ENCODE data around the gene CHRNE. TPM values are rescaled to one million over a fixed set of nuclear protein-coding genes. Genes with fewer than 3 reads are reported as not detected.
A peak's percentile ranks its signal among the peaks of the same experiment; 100 is the strongest.

The CHRNE gene
- polyA plus RNA-seq, 2 of the 4 experiments (the other 2 are of a cell fraction) = 0.10 to 0.13 TPM

DNA sequence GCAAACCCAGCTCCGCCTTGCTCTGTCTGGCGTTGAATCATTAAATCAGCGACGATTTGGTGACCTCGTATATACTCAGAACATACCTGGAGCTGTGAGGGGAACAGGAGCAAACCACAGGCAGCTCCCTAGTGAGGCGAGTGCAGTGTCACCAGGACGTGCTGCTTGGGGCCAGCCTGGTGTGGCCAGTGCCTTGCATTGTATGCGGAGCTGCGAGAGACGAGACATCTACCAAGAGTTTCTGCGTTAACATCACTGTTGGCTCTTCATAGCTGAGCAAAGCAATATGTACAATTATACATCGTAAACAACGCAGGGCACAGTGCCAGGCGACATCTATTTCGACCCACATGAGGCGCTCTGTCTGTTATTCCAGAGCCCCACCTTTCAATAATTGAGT lies 41.8 kb downstream of the CHRNE start:
- Histone ChIP-seq H3K9me3 (no peaks in the 10 kb centered on the region), H3K4me1 (peaks cover 20% of the 10 kb centered on the region), H3K27ac (no peak overlapping the region), H3K4me3 (no peak overlapping the region), H3K4me2 (no peak overlapping the region)
- 91% methylated on average over 16 of the region's 16 CpGs for WGBS (ENCODE audit: missing lambda C conversion rate)
- DNase-seq (ENCODE audit: low read depth in 1 of 2, low spot score in 1 of 2) (no peak), ATAC-seq (no peak), FAIRE-seq (no peak)
- CTCF ChIA-PET = interaction anchor here (0.6 to 5.5 kb wide), 9 partner anchors 9 to 294 kb away, joined by 3 to 23 read pairs (median 4); partner anchors contain the start of genes GLTPD2 and MINK1
- TF ChIP-seq FOSB (CRISPR knock-in tag; IDR thresholded peaks at IDR 0.05) (no peak), SREBF2 (IDR thresholded peaks at IDR 0.05) (no peak), BHLHE40 (IDR thresholded peaks at IDR 0.05; ENCODE audit: low read depth, low read length) (no peak), KDM5A (IDR thresholded peaks at IDR 0.05) (no peak), SMC3 (IDR thresholded peaks at IDR 0.05) (no peak), HOXA7 (CRISPR knock-in tag; IDR thresholded peaks at IDR 0.05) (no peak)
- POLR2A ChIA-PET = no interaction called here

DNA sequence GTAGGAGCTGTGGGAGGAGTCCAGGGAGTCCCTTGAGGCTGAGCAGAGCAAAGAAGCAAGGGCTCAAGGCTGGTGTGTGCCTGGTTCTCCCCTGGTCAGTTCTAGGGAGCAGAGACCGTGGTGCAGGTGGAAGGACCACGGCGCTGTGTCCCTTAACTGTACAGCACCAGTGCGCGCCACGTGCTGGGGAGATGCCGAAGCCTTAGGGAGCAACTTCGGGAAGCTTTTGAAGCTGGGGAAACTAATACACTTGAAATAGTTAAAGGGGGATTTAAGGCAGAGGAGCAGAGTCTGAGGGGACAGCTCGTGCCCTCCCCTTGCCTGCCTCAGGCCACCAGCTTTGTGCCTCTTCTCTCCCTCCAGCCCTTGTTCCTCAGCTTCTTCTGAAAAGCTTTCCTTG lies 42.2 kb downstream of the CHRNE start:
- ChIA-PET POLR2A (no interaction called here), CTCF (interaction anchor here (0.6 to 5.5 kb wide), 8 partner anchors 9 to 294 kb away, joined by 3 to 23 read pairs (median 4); partner anchors contain the start of genes GLTPD2 and MINK1)
- ATAC-seq (peak in 1 of 2 experiments; percentile 31; a peak in 1 of 6 replicates), FAIRE-seq (no peak), DNase-seq (ENCODE audit: low read depth in 1 of 2, low spot score in 1 of 2) (no peak)
- TF ChIP-seq, protein P1, sequence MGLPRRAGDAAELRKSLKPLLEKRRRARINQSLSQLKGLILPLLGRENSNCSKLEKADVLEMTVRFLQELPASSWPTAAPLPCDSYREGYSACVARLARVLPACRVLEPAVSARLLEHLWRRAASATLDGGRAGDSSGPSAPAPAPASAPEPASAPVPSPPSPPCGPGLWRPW (IDR thresholded peaks at IDR 0.05) = no peak
- Histone ChIP-seq H3K4me3 (no peak overlapping the region), H3K9me3 (no peaks in the 10 kb centered on the region), H3K4me1 (peaks cover 20% of the 10 kb centered on the region), H3K27ac (no peak overlapping the region), H3K4me2 (no peak overlapping the region)
- 90% methylated on average over 9 of the region's 9 CpGs for WGBS (ENCODE audit: missing lambda C conversion rate)

DNA sequence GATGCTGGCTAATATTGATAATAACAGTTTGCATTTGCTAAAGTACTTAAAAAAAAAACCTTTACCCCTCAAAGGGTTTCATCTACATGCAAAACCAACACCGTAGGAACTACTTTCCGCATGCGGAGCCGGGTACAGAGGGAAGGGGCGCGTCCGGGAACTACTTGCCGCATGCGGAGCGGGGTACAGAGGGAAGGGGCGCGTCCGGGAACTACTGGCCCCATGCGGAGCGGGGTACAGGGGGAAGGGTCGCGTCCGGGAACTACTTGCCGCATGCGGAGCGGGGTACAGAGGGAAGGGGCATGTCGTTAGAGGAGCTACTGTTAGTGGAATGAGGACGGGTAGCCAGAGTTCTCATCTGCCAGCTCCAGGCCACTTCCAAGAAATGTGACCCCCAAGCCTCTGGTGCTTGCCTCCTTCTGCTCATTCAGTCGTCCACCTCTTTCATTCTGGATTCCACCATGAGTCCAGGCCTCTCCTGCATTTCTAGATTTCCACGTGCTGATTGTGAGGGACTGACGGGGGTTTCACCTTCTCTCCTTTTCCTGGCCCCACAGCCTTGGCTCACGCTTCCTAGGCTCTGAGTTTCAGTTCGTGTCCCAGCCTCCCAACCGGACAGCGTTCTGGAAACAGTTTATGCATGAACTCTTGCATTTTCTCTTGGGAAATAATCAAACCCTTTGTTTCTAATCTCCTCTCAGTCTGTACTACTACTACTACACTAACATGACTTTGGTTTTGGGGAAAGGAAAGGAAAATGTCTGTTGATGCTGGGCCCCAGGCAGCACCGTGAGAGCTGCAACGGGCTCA lies 42.9 kb downstream of the CHRNE start:
- H3K4me3 ChIP-seq = no peak overlapping the region
- DNase-seq (ENCODE audit: low read depth in 1 of 2, low spot score in 1 of 2) = no peak
- ATAC-seq = no peak
- CTCF ChIA-PET = interaction anchor here (1.0 to 5.5 kb wide), 7 partner anchors 10 to 293 kb away, joined by 4 to 23 read pairs (median 9); partner anchors contain the start of genes ARRB2, GLTPD2 and MINK1
- no peak overlapping the region for H3K27ac ChIP-seq
- no peak overlapping the region for H3K4me2 ChIP-seq
- no peak for FAIRE-seq
- no peaks in the 10 kb centered on the region for H3K9me3 ChIP-seq
- POLR2A ChIA-PET = no interaction called here
- TF ChIP-seq TFCP2L1 (CRISPR knock-in tag; IDR thresholded peaks at IDR 0.05) = no peak
- no peak for TF ChIP-seq RAD21 (conservative IDR thresholded peaks at IDR 0.05 in 1 of 2, IDR thresholded peaks at IDR 0.05 in 1 of 2)
- no peak for TF ChIP-seq CHD2 (IDR thresholded peaks at IDR 0.05; ENCODE audit: low read length, partially characterized antibody)
- TF ChIP-seq NR3C1 (IDR thresholded peaks at IDR 0.05) = no peak
- TF ChIP-seq ZNF302 (CRISPR knock-in tag; IDR thresholded peaks at IDR 0.05) = no peak
- TF ChIP-seq, protein P2, sequence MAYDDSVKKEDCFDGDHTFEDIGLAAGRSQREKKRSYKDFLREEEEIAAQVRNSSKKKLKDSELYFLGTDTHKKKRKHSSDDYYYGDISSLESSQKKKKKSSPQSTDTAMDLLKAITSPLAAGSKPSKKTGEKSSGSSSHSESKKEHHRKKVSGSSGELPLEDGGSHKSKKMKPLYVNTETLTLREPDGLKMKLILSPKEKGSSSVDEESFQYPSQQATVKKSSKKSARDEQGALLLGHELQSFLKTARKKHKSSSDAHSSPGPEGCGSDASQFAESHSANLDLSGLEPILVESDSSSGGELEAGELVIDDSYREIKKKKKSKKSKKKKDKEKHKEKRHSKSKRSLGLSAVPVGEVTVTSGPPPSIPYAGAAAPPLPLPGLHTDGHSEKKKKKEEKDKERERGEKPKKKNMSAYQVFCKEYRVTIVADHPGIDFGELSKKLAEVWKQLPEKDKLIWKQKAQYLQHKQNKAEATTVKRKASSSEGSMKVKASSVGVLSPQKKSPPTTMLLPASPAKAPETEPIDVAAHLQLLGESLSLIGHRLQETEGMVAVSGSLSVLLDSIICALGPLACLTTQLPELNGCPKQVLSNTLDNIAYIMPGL (CRISPR knock-in tag; IDR thresholded peaks at IDR 0.05; ENCODE audit: borderline replicate concordance) = no peak
- TF ChIP-seq RARB (CRISPR knock-in tag; IDR thresholded peaks at IDR 0.05) = no peak
- no peak for TF ChIP-seq SMC3 (IDR thresholded peaks at IDR 0.05)
- TF ChIP-seq JUN (IDR thresholded peaks at IDR 0.05) = no peak
- no peak for TF ChIP-seq HOXB13 (CRISPR knock-in tag; IDR thresholded peaks at IDR 0.05; ENCODE audit: low read depth)
- TF ChIP-seq NPAS2 (CRISPR knock-in tag; IDR thresholded peaks at IDR 0.05; ENCODE audit: borderline replicate concordance) = no peak
- no peak for TF ChIP-seq EP300 (IDR thresholded peaks at IDR 0.05)
- TF ChIP-seq, protein P3, sequence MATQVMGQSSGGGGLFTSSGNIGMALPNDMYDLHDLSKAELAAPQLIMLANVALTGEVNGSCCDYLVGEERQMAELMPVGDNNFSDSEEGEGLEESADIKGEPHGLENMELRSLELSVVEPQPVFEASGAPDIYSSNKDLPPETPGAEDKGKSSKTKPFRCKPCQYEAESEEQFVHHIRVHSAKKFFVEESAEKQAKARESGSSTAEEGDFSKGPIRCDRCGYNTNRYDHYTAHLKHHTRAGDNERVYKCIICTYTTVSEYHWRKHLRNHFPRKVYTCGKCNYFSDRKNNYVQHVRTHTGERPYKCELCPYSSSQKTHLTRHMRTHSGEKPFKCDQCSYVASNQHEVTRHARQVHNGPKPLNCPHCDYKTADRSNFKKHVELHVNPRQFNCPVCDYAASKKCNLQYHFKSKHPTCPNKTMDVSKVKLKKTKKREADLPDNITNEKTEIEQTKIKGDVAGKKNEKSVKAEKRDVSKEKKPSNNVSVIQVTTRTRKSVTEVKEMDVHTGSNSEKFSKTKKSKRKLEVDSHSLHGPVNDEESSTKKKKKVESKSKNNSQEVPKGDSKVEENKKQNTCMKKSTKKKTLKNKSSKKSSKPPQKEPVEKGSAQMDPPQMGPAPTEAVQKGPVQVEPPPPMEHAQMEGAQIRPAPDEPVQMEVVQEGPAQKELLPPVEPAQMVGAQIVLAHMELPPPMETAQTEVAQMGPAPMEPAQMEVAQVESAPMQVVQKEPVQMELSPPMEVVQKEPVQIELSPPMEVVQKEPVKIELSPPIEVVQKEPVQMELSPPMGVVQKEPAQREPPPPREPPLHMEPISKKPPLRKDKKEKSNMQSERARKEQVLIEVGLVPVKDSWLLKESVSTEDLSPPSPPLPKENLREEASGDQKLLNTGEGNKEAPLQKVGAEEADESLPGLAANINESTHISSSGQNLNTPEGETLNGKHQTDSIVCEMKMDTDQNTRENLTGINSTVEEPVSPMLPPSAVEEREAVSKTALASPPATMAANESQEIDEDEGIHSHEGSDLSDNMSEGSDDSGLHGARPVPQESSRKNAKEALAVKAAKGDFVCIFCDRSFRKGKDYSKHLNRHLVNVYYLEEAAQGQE (IDR thresholded peaks at IDR 0.05) = no peak
- no peak for TF ChIP-seq RFX5 (IDR thresholded peaks at IDR 0.05)
- TF ChIP-seq POLR2A (IDR thresholded peaks at IDR 0.05; ENCODE audit: low read length) = no peak
- TF ChIP-seq RNF2 (IDR thresholded peaks at IDR 0.05; ENCODE audit: borderline replicate concordance, low read depth) = no peak
- TF ChIP-seq, protein P4, sequence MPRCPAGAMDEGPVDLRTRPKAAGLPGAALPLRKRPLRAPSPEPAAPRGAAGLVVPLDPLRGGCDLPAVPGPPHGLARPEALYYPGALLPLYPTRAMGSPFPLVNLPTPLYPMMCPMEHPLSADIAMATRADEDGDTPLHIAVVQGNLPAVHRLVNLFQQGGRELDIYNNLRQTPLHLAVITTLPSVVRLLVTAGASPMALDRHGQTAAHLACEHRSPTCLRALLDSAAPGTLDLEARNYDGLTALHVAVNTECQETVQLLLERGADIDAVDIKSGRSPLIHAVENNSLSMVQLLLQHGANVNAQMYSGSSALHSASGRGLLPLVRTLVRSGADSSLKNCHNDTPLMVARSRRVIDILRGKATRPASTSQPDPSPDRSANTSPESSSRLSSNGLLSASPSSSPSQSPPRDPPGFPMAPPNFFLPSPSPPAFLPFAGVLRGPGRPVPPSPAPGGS (IDR thresholded peaks at IDR 0.05) = no peak
- no peak for TF ChIP-seq FOXS1 (CRISPR knock-in tag; IDR thresholded peaks at IDR 0.05)
- H3K4me1 ChIP-seq = peaks cover 20% of the 10 kb centered on the region
- WGBS (ENCODE audit: missing lambda C conversion rate) = 93% methylated on average over 32 of the region's 32 CpGs
